Psoas muscle (tissue), 8 donors: ENCODE results near the gene LAD1. TPM values are rescaled to one million over a fixed set of nuclear protein-coding genes. Genes with fewer than 3 reads are reported as not detected.

Experiments
- ATAC-seq, 4 donors: fragments of 200-7000 bp; cut with Tn5 transposase; one replicate each; pipeline ENCODE4 v1.9.1; 2020; ENCODE audit warnings: moderate library complexity in 3 of 4, mild to moderate bottlenecking in 2 of 4
- DNase-seq, 2 donors: peaks; one replicate each; pipeline ENCODE4 v3.0.0-alpha.2; 2020
- H3K27ac ChIP-seq: fragments of 200-600 bp; one replicate; pipeline ENCODE4 v1.8.0; 2022
- H3K27me3 ChIP-seq, 3 donors: fragments of 200-600 bp in 1 of 3; one replicate each; pipeline versions ENCODE4 v1.6.1 to v1.8.0; 2013 to 2022; ENCODE audit warnings: low read length in 2 of 3, mild to moderate bottlenecking in 2 of 3, moderate library complexity in 1 of 3; ENCODE audit not compliant: insufficient read depth in 3 of 3
- H3K36me3 ChIP-seq, 2 donors: fragments of 200-600 bp in 1 of 2; one replicate each; pipeline versions ENCODE4 v1.6.1 to v1.8.0; 2013 to 2022; ENCODE audit warnings: low read depth in 1 of 2, mild to moderate bottlenecking in 1 of 2, moderate library complexity in 1 of 2; ENCODE audit not compliant: insufficient read depth in 1 of 2
- H3K4me1 ChIP-seq: fragments of 200-600 bp; one replicate; pipeline ENCODE4 v1.8.0; 2022
- H3K4me3 ChIP-seq: fragments of 200-600 bp; one replicate; pipeline ENCODE4 v1.8.0; 2022; ENCODE audit warnings: mild to moderate bottlenecking
- H3K9me3 ChIP-seq: fragments of 200-600 bp; one replicate; pipeline ENCODE4 v1.8.0; 2022
- CTCF ChIP-seq: fragments of 200-600 bp; IDR thresholded peaks from one replicate; pipeline ENCODE4 v1.8.0; 2022; ENCODE audit warnings: antibody characterized with exemption
- WGBS, 3 donors: extraction: QIAGEN DNeasy Blood & Tissue Kit; methylation state at CpG; one replicate each; pipeline versions ENCODE4 v1.1.6 to v1.1.7; 2013; 5-methylcytosine and 5-hydroxymethylcytosine counted together
- intact Hi-C, 2 donors: fragments of 100-400 bp; cut with DNase I; formaldehyde crosslinking; loops; one replicate each; pipeline versions ENCODE4 v1.11.0 to v1.14.2; 2022
- polyA plus RNA-seq, 3 donors: library from polyadenylated mRNA; stranded (reverse); fragments of 200-250 nt; gene quantifications; one replicate each; pipeline ENCODE4 v1.2.3, GENCODE V29; 2013
- total RNA-seq, 4 donors: library from RNA; stranded (reverse); fragmentation: NEBNext Ultra II Directional in 2 of 4; extraction: Animal tissue kit (Norgen Biotek cat#: 25700) in 2 of 4; gene quantifications; one replicate each; pipeline versions ENCODE4 v1.2.1 to v1.2.4, GENCODE V29; 2021 to 2023
- donor health status: healthy with polysubstance abuse.
- donor health status: DM: no; HTN: no; CAD: no; lungs with moderate emphysema.
- donor health status: Bipolar disorder and iron deficiency.
- donor health status: healthy.
- donor health status: DM: yes; HTN: yes; CAD: no.
- donor health status: DM: no; HTN: no; CAD: no.
- donor health status: DM: no; HTN: no; CAD: no.
- donor health status: DM: yes; HTN: yes; CAD: no.

LAD1 gene
- total and polyA plus RNA-seq, 7 donors: 0.23 to 17.7 (median 5.4) TPM

GRCh38 chr1:201370500-201370899 is 28.6 kb downstream of the LAD1 start:
- intact Hi-C loops: no loop called here
- H3K9me3 ChIP-seq: no peaks in the 10 kb centered on the region
- DNase-seq (no peak), ATAC-seq (no peak)
- H3K27me3 ChIP-seq: peaks cover 0 to 5% (median 0%) of the 10 kb centered on the region in 3 donors
- no peak overlapping the region for H3K4me3 ChIP-seq
- H3K36me3 ChIP-seq: no peaks in the 10 kb centered on the region
- H3K27ac ChIP-seq: no peak overlapping the region
- 57 to 75% (median 70%) methylated on average over 3 of the region's 3 CpGs for WGBS, 3 donors
- H3K4me1 ChIP-seq: no peaks in the 10 kb centered on the region
- TF ChIP-seq CTCF: no peak

- DNase-seq (no peak), ATAC-seq (peak in 1 of 4 donors; percentile 30)
- 66 to 79% (median 73%) methylated on average over 6 of the region's 6 CpGs for WGBS, 3 donors
- H3K27me3 ChIP-seq: peaks cover 0 to 3% (median 0%) of the 10 kb centered on the region in 3 donors
- no peaks in the 10 kb centered on the region for H3K4me1 ChIP-seq
- intact Hi-C loops: no loop called here
- no peak overlapping the region for H3K27ac ChIP-seq
- H3K9me3 ChIP-seq: no peaks in the 10 kb centered on the region
- H3K36me3 ChIP-seq: no peaks in the 10 kb centered on the region
- no peak overlapping the region for H3K4me3 ChIP-seq
- no peak for TF ChIP-seq CTCF
Measured at GRCh38 chr1:201369209-201369608, 29.9 kb downstream of the LAD1 start.

- Histone ChIP-seq H3K27ac (no peak overlapping the region), H3K4me3 (no peak overlapping the region), H3K9me3 (no peaks in the 10 kb centered on the region), H3K4me1 (no peaks in the 10 kb centered on the region), H3K36me3 (no peaks in the 10 kb centered on the region), H3K27me3 (peaks cover 0 to 2% (median 0%) of the 10 kb centered on the region in 3 donors)
- ATAC-seq: no peak
- no peak for TF ChIP-seq CTCF
- DNase-seq: no peak
- WGBS, 3 donors: 79 to 86% (median 80%) methylated on average over 7 of the region's 7 CpGs
- intact Hi-C loops: no loop called here
Measured at GRCh38 chr1:201366696-201367095, 32.4 kb downstream of the LAD1 start.

GRCh38 chr1:201365251-201365650 is 33.9 kb downstream of the LAD1 start:
- no peaks in the 10 kb centered on the region for H3K9me3 ChIP-seq
- H3K4me3 ChIP-seq: no peak overlapping the region
- no peaks in the 10 kb centered on the region for H3K4me1 ChIP-seq
- no peaks in the 10 kb centered on the region for H3K27me3 ChIP-seq
- TF ChIP-seq CTCF: no peak
- intact Hi-C loops: no loop called here
- peak in 1 of 2 donors; percentile 49 for DNase-seq
- no peaks in the 10 kb centered on the region for H3K36me3 ChIP-seq
- WGBS, 3 donors: 78 to 87% (median 87%) methylated on average over 11 of the region's 11 CpGs
- ATAC-seq: no peak
- no peak overlapping the region for H3K27ac ChIP-seq

GRCh38 chr1:201364808-201365105 is 34.4 kb downstream of the LAD1 start:
- ATAC-seq (no peak), DNase-seq (peak in 1 of 2 donors; percentile 23)
- Histone ChIP-seq H3K36me3 (no peaks in the 10 kb centered on the region), H3K9me3 (no peaks in the 10 kb centered on the region), H3K4me1 (no peaks in the 10 kb centered on the region), H3K27me3 (no peaks in the 10 kb centered on the region), H3K4me3 (no peak overlapping the region), H3K27ac (no peak overlapping the region)
- intact Hi-C loops: no loop called here
- TF ChIP-seq CTCF: no peak
- WGBS, 3 donors: 85 to 94% (median 85%) methylated on average over 6 of the region's 6 CpGs
